Measurements from ENCODE around the gene TBX3.

DNA sequence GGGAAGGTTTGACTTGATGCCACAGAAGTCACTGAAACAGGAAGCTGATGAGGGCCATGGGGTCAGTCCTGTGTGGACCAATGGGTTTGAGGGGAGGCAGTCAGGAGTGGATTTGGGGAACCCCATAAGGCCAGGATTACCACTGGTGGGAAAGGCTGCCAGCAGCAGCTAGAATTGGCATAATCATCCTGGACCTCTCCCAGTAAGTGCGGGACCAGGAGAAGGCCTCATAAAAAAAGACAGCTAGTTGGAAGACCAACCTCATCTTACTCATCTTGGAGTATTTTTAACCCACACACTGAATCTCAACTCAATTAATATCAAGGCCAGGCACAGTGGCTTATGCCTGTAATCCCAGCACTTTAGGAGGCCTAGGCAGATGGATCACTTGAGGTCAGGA lies 22.7 kb downstream of the TBX3 start:
- TF ChIP-seq, protein P1, sequence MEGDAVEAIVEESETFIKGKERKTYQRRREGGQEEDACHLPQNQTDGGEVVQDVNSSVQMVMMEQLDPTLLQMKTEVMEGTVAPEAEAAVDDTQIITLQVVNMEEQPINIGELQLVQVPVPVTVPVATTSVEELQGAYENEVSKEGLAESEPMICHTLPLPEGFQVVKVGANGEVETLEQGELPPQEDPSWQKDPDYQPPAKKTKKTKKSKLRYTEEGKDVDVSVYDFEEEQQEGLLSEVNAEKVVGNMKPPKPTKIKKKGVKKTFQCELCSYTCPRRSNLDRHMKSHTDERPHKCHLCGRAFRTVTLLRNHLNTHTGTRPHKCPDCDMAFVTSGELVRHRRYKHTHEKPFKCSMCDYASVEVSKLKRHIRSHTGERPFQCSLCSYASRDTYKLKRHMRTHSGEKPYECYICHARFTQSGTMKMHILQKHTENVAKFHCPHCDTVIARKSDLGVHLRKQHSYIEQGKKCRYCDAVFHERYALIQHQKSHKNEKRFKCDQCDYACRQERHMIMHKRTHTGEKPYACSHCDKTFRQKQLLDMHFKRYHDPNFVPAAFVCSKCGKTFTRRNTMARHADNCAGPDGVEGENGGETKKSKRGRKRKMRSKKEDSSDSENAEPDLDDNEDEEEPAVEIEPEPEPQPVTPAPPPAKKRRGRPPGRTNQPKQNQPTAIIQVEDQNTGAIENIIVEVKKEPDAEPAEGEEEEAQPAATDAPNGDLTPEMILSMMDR (IDR thresholded peaks at IDR 0.05) = no peak
- no peak for TF ChIP-seq POLR2A (IDR thresholded peaks at IDR 0.05)

All from lower leg skin (tissue), 3 donors.